ENCODE data around the gene SERPINB11.

SERPINB11 gene

GRCh38 chr18:63684718-63685117 is 18.0 kb upstream of the SERPINB11 start:
- no peaks in the 10 kb centered on the region for H3K36me3 ChIP-seq (ENCODE audit: insufficient read depth, low read length)
- H3K4me3 ChIP-seq (ENCODE audit: low read depth in 1 of 2, low read length in 2 of 2): no peak overlapping the region
- no peaks in the 10 kb centered on the region for H3K27me3 ChIP-seq (ENCODE audit: control insufficient read depth in 1 of 2, insufficient read depth in 2 of 2, low read length in 2 of 2)
- H3K9me3 ChIP-seq (ENCODE audit: low read length): no peaks in the 10 kb centered on the region
- peaks cover 7% of the 10 kb centered on the region for H3K4me1 ChIP-seq (ENCODE audit: insufficient read depth, low read length)
- no peak overlapping the region for H3K9ac ChIP-seq (ENCODE audit: low read length)
- H3K27ac ChIP-seq (ENCODE audit: low read depth, low read length): no peak overlapping the region

- Histone ChIP-seq H3K36me3 (ENCODE audit: insufficient read depth, low read length) (no peaks in the 10 kb centered on the region), H3K9me3 (ENCODE audit: low read length) (no peaks in the 10 kb centered on the region)
Observed at GRCh38 chr18:63686871-63687270, 15.9 kb upstream of the SERPINB11 start.

GRCh38 chr18:63689064-63689463 is 13.7 kb upstream of the SERPINB11 start:
- H3K4me3 ChIP-seq (ENCODE audit: low read depth in 1 of 2, low read length in 2 of 2): no peak overlapping the region
- H3K9me3 ChIP-seq (ENCODE audit: low read length): no peaks in the 10 kb centered on the region
- H3K36me3 ChIP-seq (ENCODE audit: insufficient read depth, low read length): no peaks in the 10 kb centered on the region
- no peaks in the 10 kb centered on the region for H3K4me1 ChIP-seq (ENCODE audit: insufficient read depth, low read length)
- H3K27me3 ChIP-seq (ENCODE audit: control insufficient read depth in 1 of 2, insufficient read depth in 2 of 2, low read length in 2 of 2): no peaks in the 10 kb centered on the region
- H3K9ac ChIP-seq (ENCODE audit: low read length): no peak overlapping the region
- no peak overlapping the region for H3K27ac ChIP-seq (ENCODE audit: low read depth, low read length)

More at GRCh38 chr18:63686871-63687270, 15.9 kb upstream of the SERPINB11 start:
- Histone ChIP-seq H3K27me3 (ENCODE audit: control insufficient read depth in 1 of 2, insufficient read depth in 2 of 2, low read length in 2 of 2) (no peaks in the 10 kb centered on the region), H3K4me1 (ENCODE audit: insufficient read depth, low read length) (peaks cover 2% of the 10 kb centered on the region), H3K27ac (ENCODE audit: low read depth, low read length) (no peak overlapping the region), H3K9ac (ENCODE audit: low read length) (no peak overlapping the region), H3K4me3 (ENCODE audit: low read depth in 1 of 2, low read length in 2 of 2) (no peak overlapping the region)

- Histone ChIP-seq H3K27ac (ENCODE audit: low read depth, low read length) (no peak overlapping the region), H3K27me3 (ENCODE audit: control insufficient read depth in 1 of 2, insufficient read depth in 2 of 2, low read length in 2 of 2) (no peaks in the 10 kb centered on the region), H3K4me3 (ENCODE audit: low read depth in 1 of 2, low read length in 2 of 2) (no peak overlapping the region), H3K9ac (ENCODE audit: low read length) (no peak overlapping the region), H3K36me3 (ENCODE audit: insufficient read depth, low read length) (no peaks in the 10 kb centered on the region), H3K9me3 (ENCODE audit: low read length) (no peaks in the 10 kb centered on the region), H3K4me1 (ENCODE audit: insufficient read depth, low read length) (no peaks in the 10 kb centered on the region)
Observed at GRCh38 chr18:63697097-63697660, 5.6 kb upstream of the SERPINB11 start.

GRCh38 chr18:63700501-63700900 is 2.3 kb upstream of the SERPINB11 start:
- H3K4me1 ChIP-seq (ENCODE audit: insufficient read depth, low read length): no peaks in the 10 kb centered on the region
- H3K36me3 ChIP-seq (ENCODE audit: insufficient read depth, low read length): no peaks in the 10 kb centered on the region
- no peak overlapping the region for H3K9ac ChIP-seq (ENCODE audit: low read length)
- no peak overlapping the region for H3K27ac ChIP-seq (ENCODE audit: low read depth, low read length)
- no peaks in the 10 kb centered on the region for H3K9me3 ChIP-seq (ENCODE audit: low read length)
- no peak overlapping the region for H3K4me3 ChIP-seq (ENCODE audit: low read depth in 1 of 2, low read length in 2 of 2)
- H3K27me3 ChIP-seq (ENCODE audit: control insufficient read depth in 1 of 2, insufficient read depth in 2 of 2, low read length in 2 of 2): no peaks in the 10 kb centered on the region

GRCh38 chr18:63701952-63702351 is 808 bp upstream of the SERPINB11 start:
- Histone ChIP-seq H3K4me1 (ENCODE audit: insufficient read depth, low read length) (no peaks in the 10 kb centered on the region), H3K36me3 (ENCODE audit: insufficient read depth, low read length) (no peaks in the 10 kb centered on the region), H3K27ac (ENCODE audit: low read depth, low read length) (no peak overlapping the region), H3K9me3 (ENCODE audit: low read length) (no peaks in the 10 kb centered on the region), H3K27me3 (ENCODE audit: control insufficient read depth in 1 of 2, insufficient read depth in 2 of 2, low read length in 2 of 2) (no peaks in the 10 kb centered on the region), H3K9ac (ENCODE audit: low read length) (no peak overlapping the region), H3K4me3 (ENCODE audit: low read depth in 1 of 2, low read length in 2 of 2) (no peak overlapping the region)

GRCh38 chr18:63705401-63705800 is 2.6 kb downstream of the SERPINB11 start:
- Histone ChIP-seq H3K27me3 (ENCODE audit: control insufficient read depth in 1 of 2, insufficient read depth in 2 of 2, low read length in 2 of 2) (no peaks in the 10 kb centered on the region), H3K9ac (ENCODE audit: low read length) (no peak overlapping the region), H3K36me3 (ENCODE audit: insufficient read depth, low read length) (no peaks in the 10 kb centered on the region), H3K4me1 (ENCODE audit: insufficient read depth, low read length) (no peaks in the 10 kb centered on the region), H3K9me3 (ENCODE audit: low read length) (no peaks in the 10 kb centered on the region), H3K4me3 (ENCODE audit: low read depth in 1 of 2, low read length in 2 of 2) (no peak overlapping the region), H3K27ac (ENCODE audit: low read depth, low read length) (no peak overlapping the region)

GRCh38 chr18:63707816-63708215 is 5.1 kb downstream of the SERPINB11 start:
- no peak overlapping the region for H3K9ac ChIP-seq (ENCODE audit: low read length)
- H3K36me3 ChIP-seq (ENCODE audit: insufficient read depth, low read length): no peaks in the 10 kb centered on the region
- no peak overlapping the region for H3K4me3 ChIP-seq (ENCODE audit: low read depth in 1 of 2, low read length in 2 of 2)
- H3K4me1 ChIP-seq (ENCODE audit: insufficient read depth, low read length): no peaks in the 10 kb centered on the region
- H3K27ac ChIP-seq (ENCODE audit: low read depth, low read length): no peak overlapping the region
- H3K27me3 ChIP-seq (ENCODE audit: control insufficient read depth in 1 of 2, insufficient read depth in 2 of 2, low read length in 2 of 2): no peaks in the 10 kb centered on the region
- H3K9me3 ChIP-seq (ENCODE audit: low read length): no peaks in the 10 kb centered on the region

- no peak overlapping the region for H3K27ac ChIP-seq (ENCODE audit: low read depth, low read length)
- H3K9me3 ChIP-seq (ENCODE audit: low read length): no peaks in the 10 kb centered on the region
- H3K9ac ChIP-seq (ENCODE audit: low read length): no peak overlapping the region
- H3K27me3 ChIP-seq (ENCODE audit: control insufficient read depth in 1 of 2, insufficient read depth in 2 of 2, low read length in 2 of 2): no peaks in the 10 kb centered on the region
- H3K4me3 ChIP-seq (ENCODE audit: low read depth in 1 of 2, low read length in 2 of 2): no peak overlapping the region
- H3K4me1 ChIP-seq (ENCODE audit: insufficient read depth, low read length): no peaks in the 10 kb centered on the region
- H3K36me3 ChIP-seq (ENCODE audit: insufficient read depth, low read length): no peaks in the 10 kb centered on the region
Observed at GRCh38 chr18:63708650-63709049, 5.9 kb downstream of the SERPINB11 start.

- no peak overlapping the region for H3K4me3 ChIP-seq (ENCODE audit: low read depth in 1 of 2, low read length in 2 of 2)
- H3K27me3 ChIP-seq (ENCODE audit: control insufficient read depth in 1 of 2, insufficient read depth in 2 of 2, low read length in 2 of 2): no peaks in the 10 kb centered on the region
- no peak overlapping the region for H3K9ac ChIP-seq (ENCODE audit: low read length)
- no peaks in the 10 kb centered on the region for H3K9me3 ChIP-seq (ENCODE audit: low read length)
- no peaks in the 10 kb centered on the region for H3K36me3 ChIP-seq (ENCODE audit: insufficient read depth, low read length)
- no peak overlapping the region for H3K27ac ChIP-seq (ENCODE audit: low read depth, low read length)
- H3K4me1 ChIP-seq (ENCODE audit: insufficient read depth, low read length): peaks cover 10% of the 10 kb centered on the region
Observed at GRCh38 chr18:63725682-63726480, 23.1 kb downstream of the SERPINB11 start.

- Histone ChIP-seq H3K36me3 (ENCODE audit: insufficient read depth, low read length) (no peaks in the 10 kb centered on the region), H3K27ac (ENCODE audit: low read depth, low read length) (no peak overlapping the region), H3K9me3 (ENCODE audit: low read length) (no peaks in the 10 kb centered on the region), H3K4me1 (ENCODE audit: insufficient read depth, low read length) (peaks cover 7% of the 10 kb centered on the region), H3K27me3 (ENCODE audit: control insufficient read depth in 1 of 2, insufficient read depth in 2 of 2, low read length in 2 of 2) (no peaks in the 10 kb centered on the region), H3K4me3 (ENCODE audit: low read depth in 1 of 2, low read length in 2 of 2) (no peak overlapping the region), H3K9ac (ENCODE audit: low read length) (no peak overlapping the region)
Observed at GRCh38 chr18:63730773-63731172, 28.0 kb downstream of the SERPINB11 start.

- H3K9me3 ChIP-seq (ENCODE audit: low read length): no peaks in the 10 kb centered on the region
- no peaks in the 10 kb centered on the region for H3K27me3 ChIP-seq (ENCODE audit: control insufficient read depth in 1 of 2, insufficient read depth in 2 of 2, low read length in 2 of 2)
- peaks cover 2% of the 10 kb centered on the region for H3K4me1 ChIP-seq (ENCODE audit: insufficient read depth, low read length)
- H3K9ac ChIP-seq (ENCODE audit: low read length): no peak overlapping the region
- H3K4me3 ChIP-seq (ENCODE audit: low read depth in 1 of 2, low read length in 2 of 2): no peak overlapping the region
- no peak overlapping the region for H3K27ac ChIP-seq (ENCODE audit: low read depth, low read length)
- no peaks in the 10 kb centered on the region for H3K36me3 ChIP-seq (ENCODE audit: insufficient read depth, low read length)
Observed at GRCh38 chr18:63731215-63731614, 28.5 kb downstream of the SERPINB11 start.

All from muscle layer of colon (tissue), 2 donors.